ENCODE data around the gene C6orf89. TPM values are rescaled to one million over a fixed set of nuclear protein-coding genes. Genes with fewer than 3 reads are reported as not detected.

Gene C6orf89
- 54.7 TPM for total RNA-seq
- long read RNA-seq, full-length matches to known transcripts, result 49 of 106 reads
- long read RNA-seq, partial matches to known transcripts, result 12 of 106 reads
- long read RNA-seq, other reads (novel, unspliced or antisense), result 45 of 106 reads

- Histone ChIP-seq H3K4me1 (peaks cover 24% of the 10 kb centered on the region), H3K4me3 (peak within 1 kb of the TSS; percentile 79), H3K27me3 (ENCODE audit: low read depth) (no peaks in the 10 kb centered on the region), H3K9me3 (no peaks in the 10 kb centered on the region), H3K36me3 (no peaks in the 10 kb centered on the region), H3K27ac (peak within 1 kb of the TSS; percentile 86)
- ATAC-seq (peak; percentile 100), DNase-seq (peak; percentile 99)
- peak; percentile 83 for TF ChIP-seq CTCF (IDR thresholded peaks at IDR 0.05)
- intact Hi-C loops (cut with DNase I), result loop anchor here (10.0 kb wide), 1 partner anchor 319 kb away; no protein-coding TSS in a partner anchor
These were observed at the start of gene C6orf89 for GRCh38 chr6:36885461-36886401. C6orf89 (plus strand) TSS chr6:36885952; CDS start chr6:36899445, 13,493 bp downstream.

DNA sequence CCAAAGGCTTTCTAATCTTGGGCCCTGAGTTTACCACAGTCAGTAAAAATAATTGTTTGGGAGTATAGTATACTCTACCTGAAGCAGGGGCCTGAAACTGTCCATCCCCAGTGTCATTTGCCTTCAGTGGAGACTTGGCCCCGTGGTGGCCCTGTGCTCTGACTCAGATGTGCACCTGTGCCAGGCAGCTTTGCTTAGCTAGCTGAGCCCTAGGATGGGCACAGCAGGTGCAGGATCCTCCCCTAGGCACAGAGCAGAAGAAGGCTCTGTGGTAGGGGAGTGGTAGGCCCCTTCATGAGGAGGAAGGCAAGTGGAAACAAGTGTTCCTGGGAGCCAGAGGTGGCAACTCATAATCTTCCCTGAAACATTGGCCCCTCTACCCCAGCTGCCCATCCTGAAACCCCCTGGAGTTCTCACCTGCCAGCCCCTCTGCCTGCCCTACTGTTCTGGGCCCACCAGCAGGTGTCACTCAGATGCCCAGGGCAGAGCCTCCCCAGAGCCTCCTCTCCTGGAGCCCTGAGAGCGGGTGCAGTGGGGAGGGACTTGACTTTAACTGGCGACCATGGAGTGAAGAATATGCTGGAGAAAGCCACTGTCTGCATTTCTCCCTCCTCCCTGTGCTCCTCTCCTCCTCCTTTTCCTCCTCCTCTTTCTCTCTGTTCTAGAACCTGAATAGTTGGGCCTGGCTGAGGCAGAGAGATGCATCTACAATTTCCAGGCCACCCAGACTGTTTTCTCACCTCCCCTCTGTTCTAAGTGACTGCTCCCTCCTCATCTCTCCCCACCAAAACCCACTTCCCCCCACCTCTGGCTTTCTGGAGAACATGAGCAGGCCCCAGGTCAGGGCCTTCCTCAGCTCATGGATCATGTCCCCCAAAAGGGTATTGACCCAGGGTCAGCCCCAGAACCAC, 49.4 kb upstream of the C6orf89 start:
- intact Hi-C loops (cut with DNase I), result no loop called here
- Histone ChIP-seq H3K4me3 (no peak overlapping the region), H3K36me3 (no peaks in the 10 kb centered on the region), H3K4me1 (peaks cover 21% of the 10 kb centered on the region), H3K27ac (no peak overlapping the region), H3K27me3 (ENCODE audit: low read depth) (peaks cover 22% of the 10 kb centered on the region), H3K9me3 (no peaks in the 10 kb centered on the region)
- TF ChIP-seq CTCF (IDR thresholded peaks at IDR 0.05), result no peak
- no peak for DNase-seq
- ATAC-seq, result no peak

GRCh38 chr6:36837022-36837339, 48.8 kb upstream of the C6orf89 start:
- DNase-seq, result no peak
- no peaks in the 10 kb centered on the region for H3K9me3 ChIP-seq
- no peak overlapping the region for H3K27ac ChIP-seq
- intact Hi-C loops (cut with DNase I), result no loop called here
- no peak overlapping the region for H3K4me3 ChIP-seq
- H3K36me3 ChIP-seq, result no peaks in the 10 kb centered on the region
- H3K27me3 ChIP-seq (ENCODE audit: low read depth), result peaks cover 22% of the 10 kb centered on the region
- TF ChIP-seq CTCF (IDR thresholded peaks at IDR 0.05), result no peak
- no peak for ATAC-seq
- H3K4me1 ChIP-seq, result peaks cover 27% of the 10 kb centered on the region

DNA sequence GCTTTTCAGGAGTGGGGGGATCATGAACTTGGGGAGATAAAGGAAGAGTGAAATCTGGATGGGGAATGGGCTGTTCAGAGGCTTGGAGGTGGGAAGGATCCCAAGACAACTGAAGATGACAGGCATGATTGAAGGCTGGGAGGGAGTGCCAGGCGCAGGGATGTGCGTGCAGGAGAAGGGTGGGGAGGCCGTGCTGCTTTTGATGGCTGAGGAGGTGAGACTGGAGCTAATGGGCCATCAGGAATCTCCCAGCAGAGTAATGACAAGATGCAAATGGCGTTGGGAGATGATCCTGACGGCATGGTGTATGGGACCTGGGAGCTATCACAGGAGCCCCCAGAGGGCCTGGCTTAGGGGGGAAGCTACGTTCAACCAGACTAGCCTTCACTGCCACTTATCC, 48.1 kb upstream of the C6orf89 start:
- no peak overlapping the region for H3K27ac ChIP-seq
- H3K4me3 ChIP-seq, result no peak overlapping the region
- peaks cover 27% of the 10 kb centered on the region for H3K4me1 ChIP-seq
- intact Hi-C loops (cut with DNase I), result no loop called here
- no peaks in the 10 kb centered on the region for H3K36me3 ChIP-seq
- ATAC-seq (no peak), DNase-seq (no peak)
- TF ChIP-seq CTCF (IDR thresholded peaks at IDR 0.05), result no peak
- H3K9me3 ChIP-seq, result no peaks in the 10 kb centered on the region
- H3K27me3 ChIP-seq (ENCODE audit: low read depth), result peaks cover 22% of the 10 kb centered on the region
